SIG-M5 treated with dmso at 0.1 percent for 504 hours (cell line): Measurements from ENCODE around the gene RXRG.

Source experiments
- DNase-seq: peaks from one replicate; lab custom pipeline; 2025; ENCODE audit not compliant: unreplicated experiment; lab: John Stamatoyannopoulos, UW

Gene RXRG

DNA sequence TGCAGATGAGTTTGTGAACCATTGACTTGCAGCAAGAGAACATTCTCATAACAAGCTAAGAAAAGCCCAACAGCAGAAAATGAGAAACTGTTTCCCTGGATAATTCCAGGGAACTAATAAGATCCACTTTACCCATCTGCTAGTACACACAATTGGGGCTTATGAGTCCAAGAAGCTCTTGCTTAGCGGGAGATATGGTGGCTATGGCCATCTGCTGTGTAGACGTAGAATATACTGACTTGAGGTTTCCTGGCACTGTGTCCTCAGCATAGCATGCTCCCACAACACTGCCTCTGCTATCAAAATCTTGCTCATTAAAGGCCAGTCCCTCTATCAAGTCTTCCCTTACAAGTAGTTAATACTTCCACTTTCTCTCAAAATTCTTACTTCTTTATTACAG is 6.8 kb upstream of the RXRG start:
- no peak for DNase-seq

GRCh38 chr1:165449131-165449530 is 4.2 kb upstream of the RXRG start:
- DNase-seq: no peak

GRCh38 chr1:165445388-165445787 is 462 bp upstream of the RXRG start:
- no peak for DNase-seq

DNA sequence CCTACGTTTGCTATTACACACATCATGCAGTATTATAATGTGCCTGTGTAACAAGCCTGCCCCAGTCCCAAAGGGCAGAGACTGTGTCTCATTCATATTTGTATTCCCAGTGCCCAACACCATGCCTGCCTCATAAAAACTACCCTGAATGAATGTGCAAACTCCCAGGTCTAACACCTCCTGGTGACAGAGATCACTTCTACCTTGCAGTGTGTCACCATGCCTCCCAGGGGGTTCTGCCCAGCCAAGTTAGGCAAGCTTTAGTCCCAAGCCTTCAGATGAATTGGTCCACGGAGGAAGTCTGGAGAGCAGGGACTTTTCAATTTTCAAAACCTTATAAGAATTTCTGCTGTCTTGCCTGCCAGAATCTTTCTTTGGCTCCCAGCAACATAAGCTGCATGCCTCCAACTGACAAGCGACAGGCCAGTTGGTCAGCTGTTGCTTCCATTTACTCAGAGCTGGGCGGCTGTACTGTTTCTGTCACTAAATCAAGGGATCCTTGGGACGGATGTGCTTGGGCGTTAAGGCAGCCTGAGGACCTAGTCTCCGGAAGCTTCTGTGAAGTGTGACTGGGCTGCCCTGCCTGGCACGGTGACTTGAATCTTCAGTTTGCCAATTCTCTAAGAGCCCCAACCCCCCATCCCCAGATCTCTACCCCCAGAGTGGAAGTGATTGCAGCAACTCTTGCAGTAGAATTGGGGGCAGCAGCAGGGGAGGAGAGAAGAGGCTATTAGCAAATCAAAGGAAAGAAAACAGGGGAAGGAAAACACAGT is 1.2 kb downstream of the RXRG start:
- no peak for DNase-seq

GRCh38 chr1:165442653-165443052 is 2.3 kb downstream of the RXRG start:
- no peak for DNase-seq

DNA sequence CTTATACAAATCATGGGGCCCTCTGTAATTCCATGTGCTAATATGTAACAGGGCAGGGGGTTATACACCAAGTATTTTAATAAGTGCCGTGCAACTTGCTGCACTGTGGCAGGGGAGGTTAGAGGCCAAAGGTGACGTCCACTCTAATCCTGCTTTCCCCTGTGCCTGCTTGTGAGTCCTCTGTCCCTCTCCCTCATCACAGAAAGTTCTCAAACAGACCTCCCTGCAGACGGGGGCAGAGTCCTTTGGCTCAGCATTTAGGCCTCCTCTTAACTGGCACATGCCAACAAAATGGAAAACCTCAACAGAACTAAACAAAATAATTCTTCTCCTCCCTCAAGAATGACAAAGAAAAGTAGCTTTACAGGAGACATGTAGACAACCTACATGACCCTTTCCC is 2.9 kb downstream of the RXRG start:
- DNase-seq: no peak

- DNase-seq: no peak
Measured at GRCh38 chr1:165441166-165441880, 3.6 kb downstream of the RXRG start.

GRCh38 chr1:165439330-165439729 is 5.6 kb downstream of the RXRG start:
- DNase-seq: no peak

GRCh38 chr1:165436994-165437393 is 7.9 kb downstream of the RXRG start:
- DNase-seq: no peak

DNA sequence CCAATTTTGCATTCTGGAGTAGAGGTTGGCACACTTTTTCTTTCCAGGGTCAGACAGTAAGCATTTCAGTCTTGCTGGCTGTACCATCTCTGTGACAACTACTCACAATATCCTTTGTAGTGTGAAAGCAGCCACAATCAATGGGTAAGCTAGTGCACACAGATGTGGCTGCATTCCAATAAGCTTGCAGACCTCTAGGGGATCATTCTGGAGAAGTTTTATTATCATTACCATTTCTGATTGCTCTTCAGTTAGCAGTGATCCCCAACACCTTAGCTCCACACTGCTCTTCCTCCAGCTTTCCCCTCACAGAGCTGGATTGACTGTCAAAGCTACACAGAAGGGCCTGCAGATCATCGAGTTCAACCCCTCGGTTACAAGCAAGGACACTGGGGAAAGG is 9.1 kb downstream of the RXRG start:
- no peak for DNase-seq

- no peak for DNase-seq
Measured at GRCh38 chr1:165434281-165434680, 10.6 kb downstream of the RXRG start.

GRCh38 chr1:165431079-165431478 is 13.8 kb downstream of the RXRG start:
- DNase-seq: no peak

- no peak for DNase-seq
Measured at GRCh38 chr1:165426745-165427144, 18.2 kb downstream of the RXRG start.

- DNase-seq: no peak
Measured at GRCh38 chr1:165425621-165426020, 19.3 kb downstream of the RXRG start.

DNA sequence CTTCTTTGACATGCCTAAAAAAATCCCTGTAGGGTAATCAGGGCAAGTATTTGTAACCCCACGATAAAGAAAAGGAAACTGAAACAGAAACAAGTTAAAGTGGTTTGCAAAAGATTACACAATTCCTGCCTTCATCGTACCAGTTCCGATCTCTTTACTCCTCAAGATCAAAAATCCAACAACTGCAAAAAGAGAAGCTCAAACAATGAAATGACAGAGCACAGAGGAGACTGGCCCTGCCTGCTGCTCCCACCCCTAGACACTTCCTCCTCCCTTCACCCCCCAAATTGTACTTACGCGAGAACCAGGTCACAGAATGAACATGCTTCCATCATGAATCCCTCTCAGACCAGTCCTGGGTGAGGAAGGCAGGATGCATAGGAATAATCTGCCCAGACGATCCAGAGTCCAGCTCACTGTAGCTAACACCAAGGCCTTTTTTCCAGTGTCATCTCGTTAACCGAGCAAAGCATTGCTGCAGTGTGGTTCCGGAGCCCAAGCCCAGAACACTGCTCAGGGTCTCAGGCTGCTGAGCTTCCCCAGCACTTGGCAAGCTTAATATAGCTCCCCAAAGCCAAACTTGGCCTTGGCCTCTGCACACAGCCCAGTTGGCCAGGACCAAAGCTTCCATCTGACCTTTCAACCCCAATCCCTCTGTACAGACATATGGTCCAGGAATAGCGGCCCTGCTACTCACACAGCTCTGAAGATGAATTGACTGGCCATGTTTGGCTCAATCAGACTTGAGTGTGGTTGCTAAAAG is 20.3 kb downstream of the RXRG start:
- DNase-seq: peak; percentile 70

GRCh38 chr1:165423136-165423535 is 21.8 kb downstream of the RXRG start:
- DNase-seq: no peak

GRCh38 chr1:165420655-165421054 is 24.3 kb downstream of the RXRG start:
- no peak for DNase-seq

- DNase-seq: no peak
Measured at GRCh38 chr1:165419839-165420238, 25.1 kb downstream of the RXRG start.

GRCh38 chr1:165418195-165418594 is 26.7 kb downstream of the RXRG start:
- no peak for DNase-seq

DNA sequence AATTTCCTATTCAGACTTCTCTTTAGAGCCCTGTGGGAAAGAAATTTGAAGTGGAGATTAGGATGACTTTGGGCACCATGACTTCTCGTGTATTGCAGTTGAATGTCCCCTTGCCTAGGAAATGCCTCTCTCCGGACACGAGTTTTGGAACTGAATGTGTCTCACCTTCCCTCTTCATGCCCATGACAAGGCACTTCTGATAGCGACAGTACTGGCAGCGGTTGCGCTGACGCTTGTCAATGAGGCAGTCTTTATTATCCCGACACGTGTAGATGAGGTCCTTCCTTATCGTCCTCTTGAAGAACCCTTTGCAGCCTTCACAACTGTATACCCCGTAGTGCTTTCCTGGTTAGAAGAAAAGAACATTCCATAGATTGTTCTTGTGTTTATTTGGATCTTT is 28.1 kb downstream of the RXRG start:
- no peak for DNase-seq

- DNase-seq: no peak
Measured at GRCh38 chr1:165415068-165415467, 29.9 kb downstream of the RXRG start.

- no peak for DNase-seq
Measured at GRCh38 chr1:165414620-165415019, 30.3 kb downstream of the RXRG start.
